Activated gamma-delta T cell (primary cell): ENCODE results near the gene SYN1.
A peak's percentile ranks its signal among the peaks of the same experiment; 100 is the strongest.

Experiments used
- DNase-seq: peaks from one replicate; lab custom pipeline; 2025; lab: John Stamatoyannopoulos, UW

The SYN1 gene

GRCh38 chrX:47597222-47597621 is 22.4 kb downstream of the SYN1 start:
- no peak for DNase-seq

GRCh38 chrX:47596256-47596655 is 23.4 kb downstream of the SYN1 start:
- no peak for DNase-seq

GRCh38 chrX:47595716-47596251 is 23.9 kb downstream of the SYN1 start:
- DNase-seq: no peak

- no peak for DNase-seq
Measured at GRCh38 chrX:47593522-47593921, 26.1 kb downstream of the SYN1 start.

GRCh38 chrX:47590984-47591383 is 28.7 kb downstream of the SYN1 start:
- no peak for DNase-seq

GRCh38 chrX:47587906-47588735 is 31.5 kb downstream of the SYN1 start:
- DNase-seq: no peak

GRCh38 chrX:47587091-47587891 is 32.4 kb downstream of the SYN1 start:
- DNase-seq: no peak

GRCh38 chrX:47586043-47586787 is 33.4 kb downstream of the SYN1 start:
- no peak for DNase-seq

- DNase-seq: no peak
Measured at GRCh38 chrX:47585273-47585672, 34.4 kb downstream of the SYN1 start.

- DNase-seq: no peak
Measured at GRCh38 chrX:47584714-47585113, 34.9 kb downstream of the SYN1 start.

- DNase-seq: no peak
Measured at GRCh38 chrX:47583240-47583861, 36.3 kb downstream of the SYN1 start.

- peak; percentile 56 for DNase-seq
Measured at GRCh38 chrX:47581731-47582647, 37.7 kb downstream of the SYN1 start, which contains the start of gene TIMP1. TIMP1 (plus strand) TSS chrX:47582436; CDS start chrX:47583416, 980 bp downstream.

- no peak for DNase-seq
Measured at GRCh38 chrX:47579537-47579936, 40.1 kb downstream of the SYN1 start.

GRCh38 chrX:47578692-47579091 is 41.0 kb downstream of the SYN1 start:
- no peak for DNase-seq

GRCh38 chrX:47577901-47578300 is 41.8 kb downstream of the SYN1 start:
- no peak for DNase-seq

GRCh38 chrX:47577424-47577823 is 42.2 kb downstream of the SYN1 start:
- DNase-seq: no peak

GRCh38 chrX:47576021-47576898 is 43.4 kb downstream of the SYN1 start:
- DNase-seq: no peak

- DNase-seq: no peak
Measured at GRCh38 chrX:47574547-47575301, 44.9 kb downstream of the SYN1 start.

GRCh38 chrX:47574076-47574546 is 45.5 kb downstream of the SYN1 start:
- no peak for DNase-seq
